NCI-H1105 (cell line): ENCODE data around the gene NCSTN.

ENCODE experiments used
- DNase-seq: peaks from one replicate; lab custom pipeline; 2025; lab: John Stamatoyannopoulos, UW

The NCSTN gene

GRCh38 chr1:160406131-160406968 lies 63.2 kb downstream of the NCSTN start:
- DNase-seq, result no peak

- DNase-seq, result no peak
Observed at GRCh38 chr1:160407839-160408801, 64.9 kb downstream of the NCSTN start.
